ENCODE data around the gene NANOS3.

DNA sequence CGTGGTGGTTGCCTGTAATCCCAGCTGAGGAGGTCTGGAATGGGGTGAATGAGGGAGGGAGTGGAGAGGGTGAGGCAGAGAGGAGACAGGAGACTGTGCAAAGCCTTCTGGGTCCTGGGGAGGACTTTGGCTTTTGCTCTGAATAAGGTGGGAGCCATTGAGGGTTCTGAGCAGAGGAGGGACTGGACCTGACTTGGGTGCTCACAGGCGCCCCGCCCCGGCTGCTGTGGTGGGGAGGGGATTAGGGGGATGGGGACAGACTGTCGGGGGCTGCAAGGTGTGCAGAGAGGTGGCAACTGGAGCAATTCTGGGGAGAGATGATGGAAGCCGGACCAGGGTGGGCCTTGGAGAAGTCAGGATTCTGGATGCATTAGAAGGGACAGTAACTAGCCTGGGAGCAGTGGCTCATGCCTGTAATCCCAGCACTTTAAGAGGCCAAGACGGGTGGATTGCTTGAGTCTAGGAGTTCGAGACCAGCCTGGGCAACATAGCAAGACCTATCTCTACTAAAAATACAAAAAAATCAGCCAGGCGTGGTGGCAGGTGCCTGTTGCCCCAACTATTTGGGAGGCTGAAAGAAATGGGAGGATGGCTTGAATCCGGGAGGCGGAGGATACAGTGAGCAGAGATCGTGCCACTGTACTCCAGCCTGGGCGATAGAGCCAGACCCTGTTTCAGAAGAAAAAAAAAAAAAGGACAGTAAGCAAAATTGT, 16.1 kb upstream of the NANOS3 start:
- no peak for TF ChIP-seq GATA2 (IDR thresholded peaks at IDR 0.05; ENCODE audit: low read depth, low read length)
- no peak for TF ChIP-seq GATA3 (IDR thresholded peaks at IDR 0.05; ENCODE audit: low read depth, low read length)
